ENCODE measurements around the gene TEKTIP1. TPM values are rescaled to one million over a fixed set of nuclear protein-coding genes. Genes with fewer than 3 reads are reported as not detected.

The TEKTIP1 gene
- total RNA-seq, 1 experiment from 2014 or later: not detected

GRCh38 chr19:3593156-3593555, 54.2 kb downstream of the TEKTIP1 start:
- H3K36me3 ChIP-seq (ENCODE audit: control insufficient read depth, insufficient read depth, low read length): no peaks in the 10 kb centered on the region
- no peak overlapping the region for H3K4me3 ChIP-seq (ENCODE audit: low read depth in 2 of 2, low read length in 2 of 2)
- intact Hi-C loops (cut with micrococcal nuclease; ENCODE audit: unreplicated experiment): no loop called here
- H3K27me3 ChIP-seq (ENCODE audit: control insufficient read depth, insufficient read depth, low read length): no peaks in the 10 kb centered on the region
- no peaks in the 10 kb centered on the region for H3K9me3 ChIP-seq (ENCODE audit: control insufficient read depth, insufficient read depth, low read depth, low read length)
- H3K27ac ChIP-seq (ENCODE audit: low read length): no peak overlapping the region
- POLR2A ChIA-PET: no interaction called here
- ATAC-seq (no peak), DNase-seq (ENCODE audit: low read depth, low spot score) (no peak)
- BruUV-seq (replicated peaks): no TSS peak
- TF ChIP-seq REST (IDR thresholded peaks at IDR 0.05; ENCODE audit: insufficient read depth in 1 of 2, low read depth in 2 of 2, low read length in 1 of 2) (no peak), TCF7L2 (IDR thresholded peaks at IDR 0.05; ENCODE audit: low read depth, low read length) (no peak), POLR2AphosphoS5 (IDR thresholded peaks at IDR 0.05; ENCODE audit: low read depth, low read length) (no peak), CTCF (IDR thresholded peaks at IDR 0.05) (no peak), SIN3A (IDR thresholded peaks at IDR 0.05; ENCODE audit: borderline replicate concordance, insufficient read depth, low read depth, low read length) (no peak)
- CTCF ChIA-PET: interaction anchor here (0.7 kb wide), 1 partner anchor 579 kb away, joined by 3 read pairs; no protein-coding TSS in a partner anchor
- H3K4me1 ChIP-seq (ENCODE audit: control insufficient read depth, insufficient read depth, low read length): no peaks in the 10 kb centered on the region
- in situ Hi-C loops (cut with HindIII; ENCODE audit: low pct_unique_long_range_greater_than_20kb, low sequenced_read_pairs): no loop called here

Other genes with a start within 250 kb of the TEKTIP1 start
- gene NFIC, start 172.6 kb upstream of the TEKTIP1 start, total RNA-seq (2021; ENCODE audit: unreplicated experiment): 120 TPM
- gene SMIM24, start 58.6 kb upstream of the TEKTIP1 start, total RNA-seq (2021; ENCODE audit: unreplicated experiment): 0.28 TPM
- gene SMIM44, start 55.7 kb upstream of the TEKTIP1 start, total RNA-seq (2021; ENCODE audit: unreplicated experiment): not detected
- gene DOHH, start 38.5 kb upstream of the TEKTIP1 start, total RNA-seq (2021; ENCODE audit: unreplicated experiment): 24.9 TPM
- gene FZR1, start 32.9 kb upstream of the TEKTIP1 start, total RNA-seq (2021; ENCODE audit: unreplicated experiment): 48.7 TPM
- gene MFSD12, start 18.4 kb downstream of the TEKTIP1 start, total RNA-seq (2021; ENCODE audit: unreplicated experiment): 98.8 TPM
- gene HMG20B, start 33.8 kb downstream of the TEKTIP1 start, total RNA-seq (2021; ENCODE audit: unreplicated experiment): 74.7 TPM
- 0.92 TPM for gene GIPC3, start 46.3 kb downstream of the TEKTIP1 start, total RNA-seq (2021; ENCODE audit: unreplicated experiment)
- gene TBXA2R, start 67.7 kb downstream of the TEKTIP1 start, total RNA-seq (2021; ENCODE audit: unreplicated experiment): 5.2 TPM
- gene CACTIN, start 87.6 kb downstream of the TEKTIP1 start, total RNA-seq (2021; ENCODE audit: unreplicated experiment): 25.2 TPM
- gene PIP5K1C, start 161.3 kb downstream of the TEKTIP1 start, total RNA-seq (2021; ENCODE audit: unreplicated experiment): 30.6 TPM
- gene TJP3, start 169.2 kb downstream of the TEKTIP1 start, total RNA-seq (2021; ENCODE audit: unreplicated experiment): 2.7 TPM
- 34.0 TPM for gene APBA3, start 222.5 kb downstream of the TEKTIP1 start, total RNA-seq (2021; ENCODE audit: unreplicated experiment)
- 42.8 TPM for gene MRPL54, start 223.5 kb downstream of the TEKTIP1 start, total RNA-seq (2021; ENCODE audit: unreplicated experiment)
- not detected for gene RAX2, start 233.1 kb downstream of the TEKTIP1 start, total RNA-seq (2021; ENCODE audit: unreplicated experiment)
- 0.21 TPM for gene MATK, start 247.2 kb downstream of the TEKTIP1 start, total RNA-seq (2021; ENCODE audit: unreplicated experiment)